B cell (primary cell): Measurements from ENCODE around the gene SLC25A25. TPM values are rescaled to one million over a fixed set of nuclear protein-coding genes. Genes with fewer than 3 reads are reported as not detected.

Experiments used
- ATAC-seq: fragments of 200-7000 bp; cut with Tn5 transposase; one replicate; pipeline ENCODE4 v1.10.0; 2021; ENCODE audit warnings: low read depth, mild to moderate bottlenecking, moderate number of reproducible peaks, moderate library complexity
- CTCF ChIA-PET: fragments of 350-600 bp; sonication (Branson Sonifier 250); formaldehyde crosslinking; loops from one replicate; lab custom pipeline; 2021; ENCODE audit warnings: antibody characterized with exemption, inconsistent platforms; lab: Charles Lee
- POLR2A ChIA-PET: fragments of 350-600 bp; sonication (Branson Sonifier 250); formaldehyde crosslinking; loops from one replicate; lab custom pipeline; 2021; ENCODE audit warnings: antibody characterized with exemption; lab: Charles Lee
- DNase-seq: peaks from one replicate; pipeline ENCODE4 v3.0.0; 2013
- H2AFZ ChIP-seq: 2 replicates; pipeline ENCODE4 v1.6.1; 2012; ENCODE audit warnings: mild to moderate bottlenecking, low read depth, low read length; ENCODE audit not compliant: insufficient read depth, poor library complexity, severe bottlenecking
- H3K27ac ChIP-seq, 2 donors: 1 replicate in 1 of 2; 2 replicates in 1 of 2; pipeline ENCODE4 v1.5.1; 2012 to 2013; ENCODE audit warnings: low read length in 2 of 2, mild to moderate bottlenecking in 2 of 2, moderate library complexity in 1 of 2
- H3K27me3 ChIP-seq, 4 experiments: fragments of 200-600 bp in 1 of 4; sonication (generic) in 1 of 4; replicated peaks in 1 of 4; 1 replicate in 2 of 4; 2 replicates in 2 of 4; pipeline versions ENCODE4 v1.6.1 to v1.7.0; 2013 to 2016; ENCODE audit warnings: low read length in 3 of 4, mild to moderate bottlenecking in 2 of 4, mixed read lengths in 1 of 4, moderate library complexity in 1 of 4; ENCODE audit not compliant: insufficient read depth in 4 of 4, control insufficient read depth in 3 of 4; ENCODE audit errors: control extremely low read depth in 1 of 4
- H3K36me3 ChIP-seq, 2 experiments: replicated peaks in 1 of 2; 1 replicate in 1 of 2; 2 replicates in 1 of 2; pipeline versions ENCODE4 v1.6.1 to v1.7.1; 2013; ENCODE audit warnings: low read length in 1 of 2; ENCODE audit not compliant: insufficient read depth in 2 of 2, control insufficient read depth in 1 of 2; ENCODE audit errors: control extremely low read depth in 1 of 2, extremely low read depth in 1 of 2
- H3K4me1 ChIP-seq, 2 donors: fragments of 200-600 bp in 1 of 2; sonication (generic) in 1 of 2; 1 replicate in 1 of 2; 2 replicates in 1 of 2; pipeline versions ENCODE4 v1.5.1 to v1.6.1; 2013 to 2017; ENCODE audit warnings: low read length in 2 of 2; ENCODE audit not compliant: control insufficient read depth in 2 of 2, insufficient read depth in 2 of 2
- H3K4me2 ChIP-seq: replicated peaks from 2 replicates; pipeline ENCODE3; 2012; ENCODE audit warnings: mild to moderate bottlenecking, low read depth, low read length; ENCODE audit not compliant: poor library complexity, severe bottlenecking
- H3K4me3 ChIP-seq, 5 experiments: fragments of 200-600 bp in 1 of 5; sonication (generic) in 1 of 5; 1 replicate in 3 of 5; 2 replicates in 2 of 5; pipeline versions ENCODE4 v1.5.1 to v1.7.0; 2011 to 2016; ENCODE audit warnings: low read length in 4 of 5, mild to moderate bottlenecking in 4 of 5, low read depth in 2 of 5, control low read depth in 1 of 5, moderate library complexity in 1 of 5; ENCODE audit not compliant: insufficient read depth in 1 of 5; ENCODE audit errors: control extremely low read depth in 1 of 5, extremely low read depth in 1 of 5
- H3K79me2 ChIP-seq: fragments of 200-600 bp; sonication (generic); one replicate; pipeline ENCODE4 v1.6.0; 2016; ENCODE audit warnings: low read length; ENCODE audit not compliant: control insufficient read depth, insufficient read depth
- H3K9ac ChIP-seq: fragments of 200-600 bp; sonication (generic); 2 replicates; pipeline ENCODE4 v1.6.1; 2017; ENCODE audit warnings: mild to moderate bottlenecking, low read length, moderate library complexity
- H3K9me3 ChIP-seq, 3 donors: one replicate each; pipeline versions ENCODE4 v1.6.1 to v1.7.1; 2013; ENCODE audit warnings: low read length in 2 of 3; ENCODE audit not compliant: control insufficient read depth in 2 of 3, insufficient read depth in 1 of 3; ENCODE audit errors: control extremely low read depth in 1 of 3
- H4K20me1 ChIP-seq: 2 replicates; pipeline ENCODE4 v1.6.0; 2012; ENCODE audit warnings: mild to moderate bottlenecking, low read length; ENCODE audit not compliant: insufficient read depth, control insufficient read depth, poor library complexity, severe bottlenecking
- H3K27ac Mint-ChIP-seq: one replicate; pipeline ENCODE4 v1.8.0; 2021; ENCODE audit warnings: mixed read lengths
- H3K27me3 Mint-ChIP-seq: one replicate; pipeline ENCODE4 v1.8.0; 2021; ENCODE audit warnings: mixed read lengths
- H3K4me1 Mint-ChIP-seq: one replicate; pipeline ENCODE4 v1.8.0; 2021; ENCODE audit warnings: mixed read lengths
- H3K4me3 Mint-ChIP-seq: one replicate; pipeline ENCODE4 v1.8.0; 2021; ENCODE audit warnings: mixed read lengths
- H3K9me3 Mint-ChIP-seq: one replicate; pipeline ENCODE4 v1.8.0; 2022; ENCODE audit warnings: mixed read lengths; ENCODE audit not compliant: insufficient read depth
- EZH2 ChIP-seq: IDR thresholded peaks from 2 replicates; pipeline ENCODE4 v1.6.1; 2012; ENCODE audit warnings: borderline replicate concordance, low read depth, mild to moderate bottlenecking, moderate library complexity, low read length; ENCODE audit not compliant: insufficient read depth, poor library complexity, severe bottlenecking
- WGBS: methylation state at CpG from one replicate; pipeline ENCODE4 v1.1.5; 2013; ENCODE audit warnings: missing lambda C conversion rate; ENCODE audit not compliant: insufficient coverage; 5-methylcytosine and 5-hydroxymethylcytosine counted together
- intact Hi-C: fragments of 100-400 bp; cut with micrococcal nuclease; formaldehyde crosslinking; loops from one replicate; pipeline ENCODE4 v1.10.0; 2022
- polyA plus RNA-seq: library from polyadenylated mRNA; depleted of rRNA; stranded (reverse); fragments of >200 nt; gene quantifications from 2 replicates; pipeline ENCODE4 v1.2.3, GENCODE V29; 2012
- total RNA-seq, 2 donors: library from RNA; stranded (reverse); fragments of 120-200 nt in 1 of 2; gene quantifications; 1 replicate in 1 of 2; 2 replicates in 1 of 2; pipeline versions ENCODE4 v1.2.3 to v1.2.4, GENCODE V29; 2013 to 2022
- TF ChIP-seq, protein P1 (sequence below): fragments of 200-600 bp; IDR thresholded peaks from one replicate; pipeline ENCODE4 v1.8.0; 2022; ENCODE audit warnings: antibody characterized with exemption, mild to moderate bottlenecking

Gene SLC25A25
- total and polyA plus RNA-seq, 2 donors (not counting 1 experiment from before 2014, with no cell fraction given), result 12.1 to 18.6 TPM

DNA sequence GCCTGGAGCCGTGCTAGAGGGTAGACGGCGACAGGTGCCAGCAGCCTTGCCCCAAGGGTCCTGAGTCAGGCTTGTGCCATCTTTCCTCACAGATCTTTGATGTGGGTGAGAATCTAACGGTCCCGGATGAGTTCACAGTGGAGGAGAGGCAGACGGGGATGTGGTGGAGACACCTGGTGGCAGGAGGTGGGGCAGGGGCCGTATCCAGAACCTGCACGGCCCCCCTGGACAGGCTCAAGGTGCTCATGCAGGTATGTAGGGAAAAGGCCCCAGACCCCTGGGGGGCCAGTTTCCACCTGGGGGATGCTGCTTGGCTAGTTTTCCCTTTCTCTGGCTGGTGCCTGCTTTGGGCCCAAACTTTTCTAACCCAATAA is 35.5 kb downstream of the SLC25A25 start:
- no peak for TF ChIP-seq EZH2
- TF ChIP-seq, protein P1, sequence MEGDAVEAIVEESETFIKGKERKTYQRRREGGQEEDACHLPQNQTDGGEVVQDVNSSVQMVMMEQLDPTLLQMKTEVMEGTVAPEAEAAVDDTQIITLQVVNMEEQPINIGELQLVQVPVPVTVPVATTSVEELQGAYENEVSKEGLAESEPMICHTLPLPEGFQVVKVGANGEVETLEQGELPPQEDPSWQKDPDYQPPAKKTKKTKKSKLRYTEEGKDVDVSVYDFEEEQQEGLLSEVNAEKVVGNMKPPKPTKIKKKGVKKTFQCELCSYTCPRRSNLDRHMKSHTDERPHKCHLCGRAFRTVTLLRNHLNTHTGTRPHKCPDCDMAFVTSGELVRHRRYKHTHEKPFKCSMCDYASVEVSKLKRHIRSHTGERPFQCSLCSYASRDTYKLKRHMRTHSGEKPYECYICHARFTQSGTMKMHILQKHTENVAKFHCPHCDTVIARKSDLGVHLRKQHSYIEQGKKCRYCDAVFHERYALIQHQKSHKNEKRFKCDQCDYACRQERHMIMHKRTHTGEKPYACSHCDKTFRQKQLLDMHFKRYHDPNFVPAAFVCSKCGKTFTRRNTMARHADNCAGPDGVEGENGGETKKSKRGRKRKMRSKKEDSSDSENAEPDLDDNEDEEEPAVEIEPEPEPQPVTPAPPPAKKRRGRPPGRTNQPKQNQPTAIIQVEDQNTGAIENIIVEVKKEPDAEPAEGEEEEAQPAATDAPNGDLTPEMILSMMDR, result no peak
- DNase-seq, result no peak
- ChIA-PET POLR2A (interaction anchor here (0.6 kb wide), 1 partner anchor 187 kb away, joined by 4 read pairs; the partner anchor contains the start of gene ST6GALNAC4), CTCF (interaction anchor here (1.2 to 1.5 kb wide), 4 partner anchors 12 to 161 kb away, joined by 3 to 6 read pairs (median 4); partner anchors contain the start of gene NAIF1)
- H3K9me3 ChIP-seq, result no peaks in the 10 kb centered on the region
- peaks cover 46% of the 10 kb centered on the region for H3K79me2 ChIP-seq
- H3K4me3 ChIP-seq, result no peak overlapping the region
- H4K20me1 ChIP-seq, result peaks cover 55% of the 10 kb centered on the region
- WGBS, result 44% methylated on average over 8 of the region's 8 CpGs
- H3K4me3 Mint-ChIP-seq, result no peak overlapping the region
- H3K27me3 ChIP-seq, result no peaks in the 10 kb centered on the region
- no peaks in the 10 kb centered on the region for H3K27me3 Mint-ChIP-seq
- peaks cover under 1% of the 10 kb centered on the region for H3K4me1 Mint-ChIP-seq
- no peak overlapping the region for H3K27ac ChIP-seq
- ATAC-seq, result no peak
- no peak overlapping the region for H2AFZ ChIP-seq
- intact Hi-C loops, result no loop called here
- H3K27ac Mint-ChIP-seq, result no peak overlapping the region
- peaks cover 0 to 1% of the 10 kb centered on the region in 2 donors for H3K4me1 ChIP-seq
- H3K4me2 ChIP-seq, result no peak overlapping the region
- H3K9ac ChIP-seq, result no peak overlapping the region
- H3K36me3 ChIP-seq, result peaks cover 6 to 66% of the 10 kb centered on the region in 2 experiments
- H3K9me3 Mint-ChIP-seq, result no peaks in the 10 kb centered on the region

DNA sequence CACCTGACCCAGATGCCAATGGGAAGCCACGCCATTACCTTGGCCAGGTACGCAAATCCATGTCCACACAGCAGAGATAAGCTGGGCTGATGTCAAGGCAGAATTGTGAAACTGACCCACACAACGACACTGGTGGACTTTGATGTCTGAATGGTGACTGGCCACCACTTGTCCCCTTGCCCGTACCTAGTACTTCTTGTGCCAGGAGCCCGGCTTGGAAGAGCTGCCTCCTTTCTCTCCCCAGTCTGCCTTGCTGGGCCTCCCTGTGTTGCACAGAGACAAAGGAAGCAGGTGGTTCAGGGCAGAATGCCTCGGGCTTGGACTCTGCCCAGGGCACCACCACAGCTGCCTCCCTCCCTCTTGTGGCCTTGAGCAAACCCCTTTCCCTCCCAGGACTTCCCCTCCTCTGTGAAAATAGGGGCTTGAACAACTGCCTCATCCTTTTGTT is 36.2 kb downstream of the SLC25A25 start:
- H3K4me2 ChIP-seq, result no peak overlapping the region

More for the DNA sequence above, 36.2 kb downstream of the SLC25A25 start:
- H3K36me3 ChIP-seq, result peaks cover 6 to 70% of the 10 kb centered on the region in 2 experiments
- H3K4me1 ChIP-seq, result no peaks in the 10 kb centered on the region
- no peak for ATAC-seq
- 59% methylated on average over 6 of the region's 6 CpGs for WGBS
- peaks cover 51% of the 10 kb centered on the region for H4K20me1 ChIP-seq
- no peak for TF ChIP-seq EZH2
- TF ChIP-seq, protein P1, result no peak
- no peak for DNase-seq
- H3K4me1 Mint-ChIP-seq, result no peaks in the 10 kb centered on the region
- H3K9me3 ChIP-seq, result no peaks in the 10 kb centered on the region
- H3K9ac ChIP-seq, result no peak overlapping the region
- peaks cover 40% of the 10 kb centered on the region for H3K79me2 ChIP-seq
- no peaks in the 10 kb centered on the region for H3K9me3 Mint-ChIP-seq
- no peak overlapping the region for H3K27ac Mint-ChIP-seq
- no peak overlapping the region for H3K27ac ChIP-seq
- H3K27me3 ChIP-seq, result no peaks in the 10 kb centered on the region
- CTCF ChIA-PET, result interaction anchor here (1.0 to 1.5 kb wide), 4 partner anchors 12 to 162 kb away, joined by 3 to 6 read pairs (median 3); partner anchors contain the start of gene NAIF1
- no peak overlapping the region for H2AFZ ChIP-seq
- intact Hi-C loops, result no loop called here
- H3K27me3 Mint-ChIP-seq, result no peaks in the 10 kb centered on the region
- H3K4me3 Mint-ChIP-seq, result no peak overlapping the region
- POLR2A ChIA-PET, result no interaction called here
- no peak overlapping the region for H3K4me3 ChIP-seq
